Stimulated activated CD8-positive, alpha-beta memory T cell treated with anti-CD3 and anti-CD28 coated beads, Interleukin-7, amount 100 ng/mL, for 4 hours (primary cell): ENCODE data around the gene OGFOD3.
"Not testable (repeated sequence)": the region's sequence is repeated elsewhere in the genome, so short reads cannot be mapped to it uniquely, and the experiment has no call there.

Experiments used
- DNase-seq, 2 donors: peaks; one replicate each; pipeline ENCODE4 v3.0.0-alpha.2; 2020; ENCODE audit warnings: low read depth in 2 of 2

OGFOD3 gene

GRCh38 chr17:82374626-82375331 lies 43.6 kb downstream of the OGFOD3 start:
- DNase-seq, result no peak

- no peak for DNase-seq
Measured at GRCh38 chr17:82373731-82374625, 44.4 kb downstream of the OGFOD3 start.

- not testable (repeated sequence) for DNase-seq
Measured at GRCh38 chr17:82373072-82373452, 45.3 kb downstream of the OGFOD3 start.

GRCh38 chr17:82372249-82373071 lies 45.9 kb downstream of the OGFOD3 start:
- DNase-seq, result no peak

- DNase-seq, result no peak
Measured at GRCh38 chr17:82371333-82372248, 46.8 kb downstream of the OGFOD3 start, which contains the start of gene UTS2R. Gene UTS2R (plus strand): TSS chr17:82371765. CDS start chr17:82374325, 2,560 bp downstream.

- peak in 1 of 2 donors; percentile 17 for DNase-seq
Measured at GRCh38 chr17:82370471-82371332, 47.7 kb downstream of the OGFOD3 start.

GRCh38 chr17:82369211-82369610 lies 49.2 kb downstream of the OGFOD3 start:
- no peak for DNase-seq

GRCh38 chr17:82367724-82368524 lies 50.5 kb downstream of the OGFOD3 start:
- no peak for DNase-seq

- no peak for DNase-seq
Measured at GRCh38 chr17:82366749-82367148, 51.6 kb downstream of the OGFOD3 start.

GRCh38 chr17:82365606-82366295 lies 52.6 kb downstream of the OGFOD3 start:
- DNase-seq, result no peak

GRCh38 chr17:82361885-82362633 lies 56.3 kb downstream of the OGFOD3 start:
- DNase-seq, result no peak

- DNase-seq, result not testable (repeated sequence)
Measured at GRCh38 chr17:82359451-82360074, 58.8 kb downstream of the OGFOD3 start.

GRCh38 chr17:82358465-82359350 lies 59.7 kb downstream of the OGFOD3 start, which contains the start of gene TEX19:
Gene TEX19 (plus strand): TSS chr17:82359247. CDS start chr17:82362151, 2,904 bp downstream.
- no peak for DNase-seq

- no peak for DNase-seq
Measured at GRCh38 chr17:82357394-82357793, 61.0 kb downstream of the OGFOD3 start.

- DNase-seq, result no peak
Measured at GRCh38 chr17:82356845-82357355, 61.5 kb downstream of the OGFOD3 start.
